Measurements from ENCODE around the gene CAPN13.

The CAPN13 gene

DNA sequence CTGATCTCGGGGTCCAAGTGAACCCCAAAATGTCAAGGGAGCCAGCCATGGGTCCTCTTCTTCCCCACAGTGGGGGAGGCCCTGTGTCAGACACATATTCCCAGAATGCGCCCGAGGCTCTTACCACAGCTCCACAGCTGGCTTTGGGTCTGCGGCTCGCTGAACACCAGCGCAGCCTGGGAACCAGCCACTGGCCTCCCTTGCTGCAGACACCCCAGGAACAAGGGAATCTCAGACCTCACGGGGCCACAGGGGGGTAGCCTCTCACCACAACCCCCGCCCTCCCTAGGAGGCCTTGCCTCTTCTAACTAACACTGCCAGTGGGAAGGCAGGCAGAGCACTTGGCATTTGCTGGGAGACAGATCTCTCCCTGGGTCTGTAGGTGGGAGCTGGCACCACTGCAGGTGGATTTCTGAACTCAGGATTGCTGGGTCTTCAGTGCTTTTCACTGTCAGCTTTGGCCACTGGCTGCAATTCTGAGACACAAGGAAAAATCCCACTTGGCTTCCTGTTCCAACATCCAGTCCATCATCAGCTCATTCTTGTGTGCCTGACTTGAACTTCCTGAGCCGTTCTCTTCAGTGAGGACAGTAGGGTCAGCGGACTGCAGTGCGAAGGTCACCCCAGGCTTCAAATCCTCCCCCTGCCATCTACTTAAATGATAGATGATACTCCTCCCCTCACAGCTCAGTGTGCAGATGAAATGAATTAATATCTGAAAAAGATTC is 128.7 kb downstream of the CAPN13 start:
- Mint-ChIP-seq H3K27ac (no peak overlapping the region), H3K27me3 (no peaks in the 10 kb centered on the region), H3K4me1 (no peaks in the 10 kb centered on the region), H3K9me3 (no peaks in the 10 kb centered on the region), H3K4me3 (no peak overlapping the region)
- ATAC-seq: no peak
- no peak for DNase-seq

GRCh38 chr2:30677861-30678385 is 129.3 kb downstream of the CAPN13 start:
- H3K27ac Mint-ChIP-seq: no peak overlapping the region
- H3K4me3 Mint-ChIP-seq: no peak overlapping the region
- no peak for ATAC-seq

DNA sequence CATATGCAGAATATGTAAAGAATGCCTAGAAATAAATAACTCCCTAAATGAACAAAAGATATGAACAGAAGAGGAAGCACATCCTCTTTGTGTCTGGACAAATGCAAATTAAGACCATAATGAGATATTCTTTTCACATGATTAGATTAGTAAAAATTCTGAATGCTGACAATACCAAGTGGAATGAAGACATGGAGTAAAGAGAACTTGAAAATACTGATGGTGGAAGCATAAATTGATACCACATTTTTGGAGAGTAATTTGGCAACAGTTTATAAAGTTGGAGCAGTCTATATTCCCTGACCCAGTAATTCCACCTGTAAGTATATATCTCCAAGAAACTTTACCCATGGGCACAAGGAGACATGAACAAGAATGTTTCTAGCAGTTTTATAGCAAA is 130.0 kb downstream of the CAPN13 start:
- Mint-ChIP-seq H3K27me3 (no peaks in the 10 kb centered on the region), H3K9me3 (no peaks in the 10 kb centered on the region), H3K4me3 (no peak overlapping the region), H3K27ac (no peak overlapping the region), H3K4me1 (no peaks in the 10 kb centered on the region)
- no peak for ATAC-seq
- no peak for DNase-seq

More at GRCh38 chr2:30677861-30678385, 129.3 kb downstream of the CAPN13 start:
- Mint-ChIP-seq H3K4me1 (no peaks in the 10 kb centered on the region), H3K9me3 (no peaks in the 10 kb centered on the region), H3K27me3 (no peaks in the 10 kb centered on the region)
- no peak for DNase-seq

DNA sequence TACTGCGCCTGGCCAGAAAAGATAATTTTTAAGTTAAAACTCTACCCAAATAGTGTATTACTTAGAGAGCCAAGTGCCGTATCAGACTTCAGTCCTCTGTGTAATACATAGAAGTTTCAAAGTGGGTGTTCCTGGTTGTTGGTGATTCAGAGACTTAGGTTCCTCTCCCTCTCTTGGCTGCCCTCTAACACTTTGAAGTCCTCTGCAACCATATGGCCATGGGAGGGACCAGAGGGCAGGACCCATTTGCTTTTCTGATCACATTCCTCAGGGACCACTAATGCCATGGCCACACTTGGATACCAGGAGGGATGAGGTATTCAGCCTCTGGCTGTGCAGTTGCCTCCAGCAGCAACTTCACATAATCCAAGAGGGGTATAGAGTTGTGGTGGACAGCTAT is 131.5 kb downstream of the CAPN13 start:
- no peak overlapping the region for H3K27ac Mint-ChIP-seq
- ATAC-seq: no peak
- H3K4me3 Mint-ChIP-seq: no peak overlapping the region
- no peaks in the 10 kb centered on the region for H3K4me1 Mint-ChIP-seq
- DNase-seq: no peak
- peaks cover 0 to 2% of the 10 kb centered on the region in 2 donors for H3K9me3 Mint-ChIP-seq
- no peaks in the 10 kb centered on the region for H3K27me3 Mint-ChIP-seq

GRCh38 chr2:30673127-30673526 is 134.1 kb downstream of the CAPN13 start:
- Mint-ChIP-seq H3K4me1 (no peaks in the 10 kb centered on the region), H3K27ac (no peak overlapping the region)
- DNase-seq: no peak

More at GRCh38 chr2:30673127-30673526, 134.1 kb downstream of the CAPN13 start:
- no peak overlapping the region for H3K4me3 Mint-ChIP-seq
- no peaks in the 10 kb centered on the region for H3K27me3 Mint-ChIP-seq
- H3K9me3 Mint-ChIP-seq: peaks cover 13 to 28% of the 10 kb centered on the region in 2 donors
- no peak for ATAC-seq
